Hematopoietic multipotent progenitor cell treated with erythropoietin and hydrocortisone succinate and interleukin-3 and kit ligand, for 6 days (in vitro differentiated cells): Measurements from ENCODE around the gene PFKFB4.
A peak's percentile ranks its signal among the peaks of the same experiment; 100 is the strongest.

ENCODE experiments used
- DNase-seq: peaks from one replicate; pipeline ENCODE4 v3.0.0-alpha.2; 2015

The PFKFB4 gene

GRCh38 chr3:48556796-48557626, at the start of gene PFKFB4:
Gene PFKFB4, minus strand, starts transcription at chr3:48556803. Its CDS starts 26 bp downstream, at chr3:48556777.
- peak; percentile 100 for DNase-seq

GRCh38 chr3:48601622-48601994, 45.0 kb upstream of the PFKFB4 start:
- no peak for DNase-seq

- no peak for DNase-seq
Measured at GRCh38 chr3:48600711-48601621, 44.4 kb upstream of the PFKFB4 start.

- no peak for DNase-seq
Measured at GRCh38 chr3:48599509-48600285, 43.1 kb upstream of the PFKFB4 start.

GRCh38 chr3:48599077-48599501, 42.5 kb upstream of the PFKFB4 start:
- no peak for DNase-seq

- DNase-seq: no peak
Measured at GRCh38 chr3:48598323-48599076, 41.9 kb upstream of the PFKFB4 start.

GRCh38 chr3:48597408-48597800, 40.8 kb upstream of the PFKFB4 start:
- no peak for DNase-seq

GRCh38 chr3:48596676-48597407, 40.2 kb upstream of the PFKFB4 start:
- no peak for DNase-seq

- no peak for DNase-seq
Measured at GRCh38 chr3:48596157-48596556, 39.6 kb upstream of the PFKFB4 start.

GRCh38 chr3:48595526-48596121, 39.0 kb upstream of the PFKFB4 start:
- peak; percentile 31 for DNase-seq

GRCh38 chr3:48595075-48595525, 38.5 kb upstream of the PFKFB4 start, which contains the start of gene COL7A1:
Gene COL7A1, minus strand, starts transcription at chr3:48595329. Its CDS starts 170 bp downstream, at chr3:48595159.
- no peak for DNase-seq

- DNase-seq: no peak
Measured at GRCh38 chr3:48594417-48595049, 37.9 kb upstream of the PFKFB4 start.

GRCh38 chr3:48593337-48593736, 36.7 kb upstream of the PFKFB4 start:
- DNase-seq: no peak

GRCh38 chr3:48592519-48593087, 36.0 kb upstream of the PFKFB4 start:
- DNase-seq: no peak

GRCh38 chr3:48591886-48592518, 35.4 kb upstream of the PFKFB4 start:
- no peak for DNase-seq

GRCh38 chr3:48591436-48591835, 34.8 kb upstream of the PFKFB4 start:
- DNase-seq: no peak

- no peak for DNase-seq
Measured at GRCh38 chr3:48588230-48588629, 31.6 kb upstream of the PFKFB4 start.

GRCh38 chr3:48587686-48588085, 31.1 kb upstream of the PFKFB4 start:
- DNase-seq: no peak

- no peak for DNase-seq
Measured at GRCh38 chr3:48585411-48585810, 28.8 kb upstream of the PFKFB4 start.
